Endothelial cell (in vitro differentiated cells): ENCODE results near the gene ACSF3. TPM values are rescaled to one million over a fixed set of nuclear protein-coding genes. Genes with fewer than 3 reads are reported as not detected.
A peak's percentile ranks its signal among the peaks of the same experiment; 100 is the strongest.

ENCODE experiments used
- DNase-seq: peaks from one replicate; pipeline ENCODE4 v3.0.0; 2021; ENCODE audit warnings: low spot score
- H3K27ac Mint-ChIP-seq: one replicate; pipeline ENCODE4 v1.8.0; 2021; ENCODE audit warnings: mixed read lengths, inconsistent platforms; ENCODE audit not compliant: unreplicated experiment
- H3K27me3 Mint-ChIP-seq: one replicate; pipeline ENCODE4 v1.8.0; 2021; ENCODE audit warnings: mild to moderate bottlenecking, moderate library complexity, mixed read lengths, inconsistent platforms; ENCODE audit not compliant: unreplicated experiment
- H3K36me3 Mint-ChIP-seq: one replicate; pipeline ENCODE4 v1.8.0; 2021; ENCODE audit warnings: mild to moderate bottlenecking, low read depth, mixed read lengths, inconsistent platforms; ENCODE audit not compliant: unreplicated experiment
- H3K4me1 Mint-ChIP-seq: one replicate; pipeline ENCODE4 v1.8.0; 2021; ENCODE audit warnings: mild to moderate bottlenecking, mixed read lengths, inconsistent platforms; ENCODE audit not compliant: unreplicated experiment
- H3K4me3 Mint-ChIP-seq: one replicate; pipeline ENCODE4 v1.8.0; 2021; ENCODE audit warnings: mild to moderate bottlenecking, mixed read lengths, inconsistent platforms; ENCODE audit not compliant: unreplicated experiment
- H3K9me3 Mint-ChIP-seq: one replicate; pipeline ENCODE4 v1.8.0; 2021; ENCODE audit warnings: mixed read lengths, inconsistent platforms; ENCODE audit not compliant: unreplicated experiment
- total RNA-seq: library from RNA; stranded (reverse); fragmentation: NEBNext Ultra II Directional; extraction: Animal tissue kit (Norgen Biotek cat#: 25700); gene quantifications from one replicate; pipeline ENCODE4 v1.2.1, GENCODE V29; 2021; ENCODE audit not compliant: unreplicated experiment
- TF ChIP-seq, protein P1 (sequence below): fragments of 200-600 bp; sonication (generic); IDR thresholded peaks from one replicate; pipeline ENCODE4 v1.5.0; 2021; ENCODE audit warnings: antibody characterized with exemption; ENCODE audit not compliant: unreplicated experiment

Gene ACSF3
- total RNA-seq, 1 donor from 2014 or later: 28.2 TPM

DNA sequence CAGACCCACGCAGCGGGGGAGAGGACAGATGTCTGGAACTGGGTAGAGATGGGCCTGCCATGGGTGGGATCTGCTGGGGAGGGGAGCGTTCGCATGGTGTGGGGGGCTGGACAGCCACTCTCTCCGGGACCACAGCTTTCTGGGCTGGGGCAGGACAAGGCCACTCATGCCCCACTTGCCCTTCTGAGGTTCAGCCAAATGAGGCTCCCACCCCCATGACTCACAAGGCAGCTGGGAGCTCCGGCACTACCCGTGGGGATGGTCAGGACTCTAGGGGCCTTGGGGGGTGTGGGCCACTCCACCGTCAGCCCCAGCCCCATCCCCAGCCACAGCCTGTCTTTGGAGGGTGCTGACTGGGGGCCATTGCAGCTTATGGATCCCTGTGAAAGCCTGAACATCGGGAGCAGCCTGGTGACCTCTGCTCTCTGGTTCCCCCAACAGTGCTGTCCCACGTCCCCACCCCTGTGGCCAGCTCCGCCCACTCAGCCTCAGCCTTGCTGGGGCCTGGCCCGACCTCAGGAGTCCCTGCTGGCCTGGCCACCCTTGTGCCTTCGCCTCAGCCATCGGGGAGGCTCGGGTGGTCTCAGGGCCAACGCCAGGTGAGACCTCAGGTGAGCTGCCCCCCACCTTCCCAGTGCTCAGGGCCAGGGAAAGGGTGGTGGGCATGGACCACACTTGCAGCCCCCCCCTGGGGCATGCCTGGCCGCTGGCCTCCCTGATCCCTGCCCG lies 73.2 kb downstream of the ACSF3 start:
- H3K4me3 Mint-ChIP-seq: no peak overlapping the region
- no peak overlapping the region for H3K27ac Mint-ChIP-seq
- DNase-seq: no peak

DNA sequence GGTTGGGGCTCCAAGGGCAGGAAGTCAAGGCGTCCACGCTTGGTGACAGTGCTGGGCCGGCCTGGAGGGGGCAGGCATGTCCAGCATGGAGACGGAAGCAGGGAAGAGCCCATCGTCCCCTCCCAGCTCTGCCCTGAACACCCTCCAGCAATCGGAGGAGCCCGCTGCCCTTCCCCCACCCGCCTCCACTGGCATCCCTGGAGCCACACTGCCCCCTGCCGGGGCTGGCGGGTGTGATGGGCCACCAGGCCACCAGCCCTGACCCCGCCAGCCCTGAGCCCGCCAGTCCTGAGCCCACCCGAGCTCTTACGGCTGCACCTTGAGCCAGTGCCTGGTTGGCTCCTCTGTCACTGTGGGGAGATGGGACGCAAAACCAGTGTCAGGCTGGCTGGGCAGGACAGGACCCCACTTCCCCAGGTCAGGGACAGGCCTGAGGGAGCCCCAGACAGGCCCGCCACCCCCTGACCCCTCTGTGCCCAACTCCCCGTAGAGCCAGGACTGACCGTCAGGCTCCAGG lies 73.8 kb downstream of the ACSF3 start:
- no peak overlapping the region for H3K27ac Mint-ChIP-seq
- TF ChIP-seq, protein P1, sequence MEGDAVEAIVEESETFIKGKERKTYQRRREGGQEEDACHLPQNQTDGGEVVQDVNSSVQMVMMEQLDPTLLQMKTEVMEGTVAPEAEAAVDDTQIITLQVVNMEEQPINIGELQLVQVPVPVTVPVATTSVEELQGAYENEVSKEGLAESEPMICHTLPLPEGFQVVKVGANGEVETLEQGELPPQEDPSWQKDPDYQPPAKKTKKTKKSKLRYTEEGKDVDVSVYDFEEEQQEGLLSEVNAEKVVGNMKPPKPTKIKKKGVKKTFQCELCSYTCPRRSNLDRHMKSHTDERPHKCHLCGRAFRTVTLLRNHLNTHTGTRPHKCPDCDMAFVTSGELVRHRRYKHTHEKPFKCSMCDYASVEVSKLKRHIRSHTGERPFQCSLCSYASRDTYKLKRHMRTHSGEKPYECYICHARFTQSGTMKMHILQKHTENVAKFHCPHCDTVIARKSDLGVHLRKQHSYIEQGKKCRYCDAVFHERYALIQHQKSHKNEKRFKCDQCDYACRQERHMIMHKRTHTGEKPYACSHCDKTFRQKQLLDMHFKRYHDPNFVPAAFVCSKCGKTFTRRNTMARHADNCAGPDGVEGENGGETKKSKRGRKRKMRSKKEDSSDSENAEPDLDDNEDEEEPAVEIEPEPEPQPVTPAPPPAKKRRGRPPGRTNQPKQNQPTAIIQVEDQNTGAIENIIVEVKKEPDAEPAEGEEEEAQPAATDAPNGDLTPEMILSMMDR: peak; percentile 86
- DNase-seq: peak; percentile 98
- H3K36me3 Mint-ChIP-seq: no peaks in the 10 kb centered on the region
- no peak overlapping the region for H3K4me3 Mint-ChIP-seq
- H3K27me3 Mint-ChIP-seq: peaks cover 5% of the 10 kb centered on the region
- H3K4me1 Mint-ChIP-seq: peaks cover 3% of the 10 kb centered on the region
- H3K9me3 Mint-ChIP-seq: no peaks in the 10 kb centered on the region

More for the DNA sequence above, 73.2 kb downstream of the ACSF3 start:
- H3K27me3 Mint-ChIP-seq: peaks cover 8% of the 10 kb centered on the region
- peaks cover 3% of the 10 kb centered on the region for H3K4me1 Mint-ChIP-seq
- TF ChIP-seq, protein P1: no peak
- H3K36me3 Mint-ChIP-seq: no peaks in the 10 kb centered on the region
- H3K9me3 Mint-ChIP-seq: no peaks in the 10 kb centered on the region

DNA sequence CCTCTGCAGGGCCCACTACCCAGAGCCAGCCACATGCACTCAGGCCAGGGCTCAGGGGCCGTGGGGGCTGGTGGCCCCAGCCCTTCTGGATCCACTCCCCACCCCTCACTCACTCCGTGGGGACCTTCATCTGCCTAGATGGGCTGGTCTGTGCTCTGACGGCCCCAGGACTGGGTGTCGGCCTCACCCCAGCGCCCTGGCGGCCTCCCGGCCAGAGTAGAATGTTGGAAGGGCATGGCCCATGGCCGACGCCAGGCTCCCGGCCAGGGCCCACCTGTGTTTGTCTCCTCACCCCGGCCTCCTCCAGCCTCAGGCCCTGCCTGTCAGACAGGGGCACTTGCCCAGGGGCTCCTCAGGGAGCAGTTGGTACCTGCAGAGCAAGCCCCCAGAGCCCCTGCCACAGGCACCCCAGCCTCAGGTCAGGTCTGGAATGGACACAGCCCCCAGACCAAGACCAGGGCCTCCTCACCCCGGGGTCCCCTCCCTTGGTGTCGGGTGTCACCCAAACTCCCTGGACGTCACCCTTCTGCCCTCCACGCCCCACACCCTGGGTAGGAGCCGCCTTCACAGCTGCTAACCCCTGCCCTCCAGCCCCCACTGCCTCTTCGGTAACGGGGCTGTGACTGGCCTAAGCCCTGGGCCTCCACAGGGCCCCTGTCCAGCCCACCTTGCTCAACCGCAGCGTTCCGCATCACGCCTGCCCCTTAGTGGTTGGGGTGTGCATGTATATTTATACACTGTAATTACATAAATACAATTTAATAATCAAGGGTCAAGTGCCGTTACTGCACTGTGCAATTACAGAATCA lies 74.9 kb downstream of the ACSF3 start:
- Mint-ChIP-seq H3K4me1 (peaks cover 3% of the 10 kb centered on the region), H3K9me3 (no peaks in the 10 kb centered on the region), H3K4me3 (no peak overlapping the region), H3K27ac (no peak overlapping the region), H3K36me3 (no peaks in the 10 kb centered on the region), H3K27me3 (peaks cover 11% of the 10 kb centered on the region)
- TF ChIP-seq, protein P1: no peak
- no peak for DNase-seq

DNA sequence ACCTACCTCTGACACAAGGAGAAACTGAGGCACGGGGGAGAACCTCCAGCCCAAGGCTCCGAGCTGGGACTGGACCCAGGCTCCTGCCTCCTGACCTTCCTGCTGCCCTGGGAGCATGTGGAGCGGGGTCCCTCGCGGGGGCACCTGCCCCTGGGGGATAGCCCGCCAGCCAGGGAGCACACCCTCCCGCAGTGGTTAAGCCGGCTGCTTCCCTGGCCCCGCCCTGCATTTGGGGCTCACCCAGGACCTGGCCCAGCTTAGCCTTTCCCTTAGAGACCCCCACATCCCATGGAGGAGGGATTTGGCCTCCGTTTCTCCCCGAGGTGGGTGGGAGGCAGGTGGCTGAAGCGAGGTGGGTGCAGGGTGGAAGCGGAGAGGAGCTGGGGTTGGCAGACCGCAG lies 76.1 kb downstream of the ACSF3 start:
- TF ChIP-seq, protein P1: no peak
- H3K9me3 Mint-ChIP-seq: no peaks in the 10 kb centered on the region
- DNase-seq: no peak
- no peak overlapping the region for H3K4me3 Mint-ChIP-seq
- no peaks in the 10 kb centered on the region for H3K36me3 Mint-ChIP-seq
- H3K4me1 Mint-ChIP-seq: peaks cover 3% of the 10 kb centered on the region
- H3K27ac Mint-ChIP-seq: no peak overlapping the region
- peaks cover 11% of the 10 kb centered on the region for H3K27me3 Mint-ChIP-seq
